Measurements from ENCODE around the gene TXNDC12.
"Not testable (repeated sequence)": the region's sequence is repeated elsewhere in the genome, so short reads cannot be mapped to it uniquely, and the experiment has no call there.

The TXNDC12 gene

GRCh38 chr1:52055066-52055865 lies at the start of gene TXNDC12:
TXNDC12 (minus strand) TSS chr1:52055191; CDS start chr1:52055096, 95 bp downstream.
- DNase-seq (ENCODE audit: low read depth, low spot score): peak; percentile 63

DNA sequence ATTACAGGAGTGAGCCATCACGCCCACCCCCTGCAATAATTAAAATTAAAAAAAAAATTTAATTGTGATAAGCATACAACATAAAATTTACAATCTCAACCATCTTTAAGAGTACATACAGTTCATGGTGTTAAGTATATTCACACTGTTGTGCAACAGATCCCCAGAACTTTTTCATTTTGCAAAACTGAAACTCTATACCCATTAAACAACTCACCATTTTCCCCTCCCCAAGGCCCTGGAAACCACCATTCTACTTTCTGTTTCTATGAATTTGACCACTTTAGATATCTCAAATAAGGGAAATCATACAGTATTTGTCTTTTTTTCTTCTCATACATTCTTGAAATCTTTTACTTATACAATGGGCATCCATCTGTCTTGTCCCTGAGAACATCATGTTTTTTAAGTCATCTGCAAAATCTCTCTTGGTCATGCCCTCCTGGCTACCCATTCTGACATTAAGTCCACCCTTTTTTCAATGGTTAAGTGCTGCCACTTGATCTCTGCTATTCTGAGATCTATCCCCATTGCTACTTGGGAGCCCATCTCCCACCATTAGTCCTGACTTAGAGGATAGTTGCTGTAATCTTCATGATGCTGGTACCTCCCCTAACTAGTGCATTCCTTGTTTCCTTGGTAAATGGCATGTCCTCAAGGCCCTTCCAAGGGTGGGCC lies 47.5 kb upstream of the TXNDC12 start:
- no peak for DNase-seq (ENCODE audit: low read depth, low spot score)

- no peak for DNase-seq (ENCODE audit: low read depth, low spot score)
Observed at GRCh38 chr1:52098139-52098871, 43.3 kb upstream of the TXNDC12 start.

DNA sequence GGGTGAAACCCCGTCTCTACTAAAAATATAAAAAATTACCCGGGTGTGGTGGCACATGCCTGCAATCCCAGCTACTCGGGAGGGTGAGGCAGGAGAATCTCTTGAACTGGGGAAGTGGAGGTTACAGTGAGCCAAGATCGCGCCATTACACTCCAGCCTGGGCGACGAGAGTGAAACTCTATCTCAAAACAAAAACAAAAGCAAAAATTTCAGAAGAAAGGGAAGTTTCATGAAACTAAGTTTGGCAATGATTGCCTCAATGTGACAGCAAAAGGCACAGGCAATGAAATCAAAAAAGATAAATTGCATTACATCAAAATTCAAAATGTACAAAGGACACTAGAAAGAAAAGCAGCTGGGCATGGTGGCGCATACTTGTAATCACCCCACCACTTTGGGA lies 41.2 kb upstream of the TXNDC12 start:
- DNase-seq (ENCODE audit: low read depth, low spot score): no peak

DNA sequence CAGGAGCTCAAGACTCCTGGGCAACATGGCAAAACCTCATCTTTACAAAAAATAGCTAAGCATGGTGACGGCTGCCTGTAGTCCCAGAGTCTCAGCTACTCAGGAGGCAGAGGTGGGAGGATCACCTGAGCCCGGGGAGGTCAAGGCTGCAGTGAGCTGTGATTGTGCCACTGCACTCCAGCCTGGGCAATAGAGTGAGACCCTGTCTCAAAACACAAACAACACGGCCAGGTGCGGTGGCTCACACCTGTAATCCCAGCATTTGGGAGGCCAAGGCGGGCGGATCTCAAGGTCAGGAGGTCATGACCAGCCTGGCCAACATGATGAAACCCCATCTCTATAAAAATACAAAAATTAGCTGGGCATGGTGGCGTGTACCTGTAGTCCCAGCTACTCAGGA lies 39.3 kb upstream of the TXNDC12 start:
- not testable (repeated sequence) for DNase-seq (ENCODE audit: low read depth, low spot score)

GRCh38 chr1:52087892-52088291 lies 32.9 kb upstream of the TXNDC12 start:
- DNase-seq (ENCODE audit: low read depth, low spot score): not testable (repeated sequence)

GRCh38 chr1:52080014-52080415 lies 25.0 kb upstream of the TXNDC12 start:
- DNase-seq (ENCODE audit: low read depth, low spot score): no peak

DNA sequence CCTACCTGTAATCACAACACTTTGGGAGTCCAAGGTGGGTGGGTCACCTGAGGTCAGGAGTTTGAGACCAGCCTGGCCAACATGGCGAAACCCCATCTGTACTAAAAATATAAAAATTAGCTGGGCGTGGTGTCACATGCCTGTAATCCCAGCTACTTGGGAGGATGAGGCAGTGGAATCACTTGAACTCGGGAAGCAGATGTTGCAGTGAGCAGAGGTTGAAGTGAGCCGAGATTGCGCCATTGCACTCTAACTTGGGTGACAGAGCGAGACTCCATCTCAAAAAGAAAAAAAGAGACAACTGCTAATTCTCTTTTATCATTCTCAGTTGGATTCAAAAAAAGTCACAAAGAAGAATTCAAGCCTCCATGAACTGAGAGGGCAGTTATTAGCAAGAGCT lies 22.3 kb upstream of the TXNDC12 start:
- DNase-seq (ENCODE audit: low read depth, low spot score): not testable (repeated sequence)

- DNase-seq (ENCODE audit: low read depth, low spot score): no peak
Observed at GRCh38 chr1:52072291-52072690, 17.3 kb upstream of the TXNDC12 start.

- DNase-seq (ENCODE audit: low read depth, low spot score): no peak
Observed at GRCh38 chr1:52070704-52071103, 15.7 kb upstream of the TXNDC12 start.

GRCh38 chr1:52063192-52063591 lies 8.2 kb upstream of the TXNDC12 start:
- DNase-seq (ENCODE audit: low read depth, low spot score): no peak

GRCh38 chr1:52060822-52061221 lies 5.8 kb upstream of the TXNDC12 start:
- no peak for DNase-seq (ENCODE audit: low read depth, low spot score)

DNA sequence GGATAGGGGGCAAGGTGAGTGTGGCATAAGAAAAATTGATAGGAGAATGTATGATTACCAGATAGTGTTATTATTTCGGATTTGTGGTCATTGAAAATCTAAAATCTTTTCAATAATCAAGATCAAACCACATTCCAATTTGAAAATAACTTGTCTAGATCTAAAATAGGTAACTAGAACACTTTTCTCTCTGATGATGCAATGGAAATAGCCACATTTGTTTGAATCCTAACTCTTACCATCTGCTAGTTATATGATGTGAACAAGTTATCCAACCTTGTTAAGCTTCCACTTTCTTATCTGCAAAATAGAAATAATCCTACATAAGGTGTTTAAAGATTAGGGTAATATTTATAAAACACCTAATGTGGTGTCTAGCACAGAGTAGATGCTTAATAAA lies 4.9 kb upstream of the TXNDC12 start:
- DNase-seq (ENCODE audit: low read depth, low spot score): no peak

- DNase-seq (ENCODE audit: low read depth, low spot score): no peak
Observed at GRCh38 chr1:52059321-52059720, 4.3 kb upstream of the TXNDC12 start.

DNA sequence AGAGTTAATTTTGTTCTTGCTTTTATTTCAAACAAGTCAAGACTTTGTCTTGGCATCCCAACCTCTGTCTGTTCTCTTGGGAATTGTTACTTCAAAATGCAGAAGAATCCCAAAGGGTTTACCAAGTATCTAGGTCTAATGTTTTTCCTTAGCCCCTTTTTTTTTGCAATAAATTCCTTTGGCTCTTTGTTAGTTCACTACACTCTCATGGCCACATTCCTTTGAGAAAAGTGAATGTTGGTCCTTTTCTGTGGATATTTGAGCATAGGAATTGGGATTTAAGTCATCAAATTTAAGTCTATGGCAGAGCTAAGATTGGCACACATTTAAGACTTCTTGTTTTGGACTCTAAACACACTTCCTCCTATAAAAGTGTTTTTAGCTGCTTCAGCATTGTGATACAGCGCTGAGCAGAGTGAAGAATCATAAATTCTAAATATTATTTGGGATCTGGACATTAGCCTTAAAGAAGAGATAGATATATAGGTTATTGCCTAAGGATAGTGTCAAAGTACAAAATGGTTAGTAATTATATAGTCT lies 3.0 kb upstream of the TXNDC12 start:
- no peak for DNase-seq (ENCODE audit: low read depth, low spot score)

DNA sequence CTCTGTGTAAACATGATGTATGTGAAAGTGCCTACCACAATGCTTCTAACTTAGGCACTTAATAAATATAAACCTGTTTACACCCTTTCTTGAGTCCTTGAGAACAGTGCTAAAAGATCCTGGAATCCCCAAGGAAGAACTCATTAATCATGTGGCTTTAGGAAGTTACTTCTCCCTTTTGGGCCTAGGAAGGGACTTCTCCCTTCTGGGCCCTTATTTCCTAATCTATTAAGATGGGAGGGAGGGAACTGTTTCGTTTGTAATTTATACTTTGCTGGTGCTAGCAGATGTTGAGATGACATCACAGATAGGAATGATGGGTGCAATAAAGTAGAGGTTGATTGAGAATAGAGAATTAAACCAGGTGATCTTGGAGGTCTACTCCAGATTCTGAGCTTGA lies 2.3 kb upstream of the TXNDC12 start:
- DNase-seq (ENCODE audit: low read depth, low spot score): no peak

DNA sequence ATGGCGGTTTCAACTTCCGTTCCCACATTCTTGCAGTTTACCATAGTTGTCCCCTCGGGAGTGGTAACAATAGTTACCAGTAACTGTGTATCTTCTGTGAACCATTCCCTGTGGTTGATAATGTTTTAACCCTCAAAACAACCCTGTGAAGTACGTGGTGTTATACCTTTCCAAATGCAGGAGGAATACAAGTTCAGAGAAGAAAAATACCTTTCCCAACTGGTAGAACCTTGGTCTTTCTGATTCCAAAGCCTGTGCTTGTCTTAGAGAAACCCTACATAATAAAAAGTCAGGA lies 1.9 kb upstream of the TXNDC12 start:
- DNase-seq (ENCODE audit: low read depth, low spot score): no peak

GRCh38 chr1:52056163-52056936 lies 1.4 kb upstream of the TXNDC12 start, which contains the start of gene BTF3L4:
BTF3L4 (plus strand) TSS chr1:52056295; CDS start chr1:52059848, 3,553 bp downstream.
- DNase-seq (ENCODE audit: low read depth, low spot score): peak; percentile 49

GRCh38 chr1:52055866-52056162 lies 823 bp upstream of the TXNDC12 start:
- DNase-seq (ENCODE audit: low read depth, low spot score): no peak

- DNase-seq (ENCODE audit: low read depth, low spot score): no peak
Observed at GRCh38 chr1:52054496-52055065, 410 bp downstream of the TXNDC12 start.

- DNase-seq (ENCODE audit: low read depth, low spot score): no peak
Observed at GRCh38 chr1:52053862-52054261, 1.1 kb downstream of the TXNDC12 start.

Measured in brain pericyte (primary cell).